ENCODE results near the gene TRIM33. TPM values are rescaled to one million over a fixed set of nuclear protein-coding genes. Genes with fewer than 3 reads are reported as not detected.

The TRIM33 gene
- total RNA-seq, 1 experiment from 2014 or later: 41.2 TPM

DNA sequence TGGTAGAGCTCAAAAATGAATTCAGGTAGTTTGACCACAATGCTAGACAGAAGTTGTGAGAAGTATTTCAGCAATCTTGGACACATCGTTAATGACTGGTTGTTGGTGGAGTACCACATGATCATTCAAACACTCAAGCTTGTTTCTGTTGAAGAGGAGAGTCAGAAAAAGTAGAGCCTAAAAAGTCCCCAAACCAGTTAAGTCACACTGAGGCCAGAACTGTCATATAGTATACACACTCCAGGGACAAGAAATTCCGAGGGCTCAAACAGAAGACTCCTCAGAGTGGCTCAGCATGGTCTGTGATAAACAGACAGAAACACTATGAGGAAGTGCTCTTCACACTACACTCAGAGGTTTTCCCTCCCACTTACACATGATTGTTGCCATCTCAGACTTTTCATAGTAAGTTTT is 5.8 kb downstream of the TRIM33 start:
- intact Hi-C loops (cut with micrococcal nuclease): no loop called here
- CTCF ChIA-PET: no interaction called here

More for the DNA sequence above, 5.8 kb downstream of the TRIM33 start:
- Histone ChIP-seq H3K9ac (ENCODE audit: low read length) (no peak overlapping the region), H3K4me1 (ENCODE audit: control insufficient read depth in 1 of 2, insufficient read depth in 2 of 2, low read length in 2 of 2) (peaks cover 4 to 17% of the 10 kb centered on the region in 2 experiments; a peak in 2 of 4 replicates), H3K4me2 (ENCODE audit: low read length) (no peak overlapping the region), H3K79me2 (ENCODE audit: insufficient read depth, low read length) (peaks cover 99% of the 10 kb centered on the region), H3K27ac (ENCODE audit: low read depth, low read length) (no peak overlapping the region), H3K9me3 (ENCODE audit: control insufficient read depth in 1 of 2, insufficient read depth in 1 of 2, low read depth in 1 of 2, low read length in 2 of 2) (no peaks in the 10 kb centered on the region), H4K20me1 (ENCODE audit: insufficient read depth) (peaks cover 8% of the 10 kb centered on the region; the same call in 1 of the 2 replicates), H3K36me3 (ENCODE audit: control insufficient read depth in 1 of 2, insufficient read depth in 2 of 2, low read length in 2 of 2) (peaks cover 9% of the 10 kb centered on the region in 2 experiments; a peak in 2 of 4 replicates), H3K9me2 (ENCODE audit: insufficient read depth) (no peaks in the 10 kb centered on the region), H3K4me3 (replicated peaks in 1 of 2; ENCODE audit: low read depth in 1 of 2, low read length in 2 of 2) (no peak overlapping the region), H3K27me3 (ENCODE audit: insufficient read depth, low read length) (no peaks in the 10 kb centered on the region), H2AFZ (ENCODE audit: low read depth, low read length, poor library complexity, severe bottlenecking) (no peak overlapping the region)
- no peak for TF ChIP-seq EZH2phosphoT487 (IDR thresholded peaks at IDR 0.05; ENCODE audit: borderline replicate concordance)
- TF ChIP-seq EGR1 (IDR thresholded peaks at IDR 0.05; ENCODE audit: low read depth): no peak
- TF ChIP-seq RAD21 (IDR thresholded peaks at IDR 0.05; ENCODE audit: low read depth): no peak
- no peak for TF ChIP-seq JUND (IDR thresholded peaks at IDR 0.05)
- TF ChIP-seq, protein P1, sequence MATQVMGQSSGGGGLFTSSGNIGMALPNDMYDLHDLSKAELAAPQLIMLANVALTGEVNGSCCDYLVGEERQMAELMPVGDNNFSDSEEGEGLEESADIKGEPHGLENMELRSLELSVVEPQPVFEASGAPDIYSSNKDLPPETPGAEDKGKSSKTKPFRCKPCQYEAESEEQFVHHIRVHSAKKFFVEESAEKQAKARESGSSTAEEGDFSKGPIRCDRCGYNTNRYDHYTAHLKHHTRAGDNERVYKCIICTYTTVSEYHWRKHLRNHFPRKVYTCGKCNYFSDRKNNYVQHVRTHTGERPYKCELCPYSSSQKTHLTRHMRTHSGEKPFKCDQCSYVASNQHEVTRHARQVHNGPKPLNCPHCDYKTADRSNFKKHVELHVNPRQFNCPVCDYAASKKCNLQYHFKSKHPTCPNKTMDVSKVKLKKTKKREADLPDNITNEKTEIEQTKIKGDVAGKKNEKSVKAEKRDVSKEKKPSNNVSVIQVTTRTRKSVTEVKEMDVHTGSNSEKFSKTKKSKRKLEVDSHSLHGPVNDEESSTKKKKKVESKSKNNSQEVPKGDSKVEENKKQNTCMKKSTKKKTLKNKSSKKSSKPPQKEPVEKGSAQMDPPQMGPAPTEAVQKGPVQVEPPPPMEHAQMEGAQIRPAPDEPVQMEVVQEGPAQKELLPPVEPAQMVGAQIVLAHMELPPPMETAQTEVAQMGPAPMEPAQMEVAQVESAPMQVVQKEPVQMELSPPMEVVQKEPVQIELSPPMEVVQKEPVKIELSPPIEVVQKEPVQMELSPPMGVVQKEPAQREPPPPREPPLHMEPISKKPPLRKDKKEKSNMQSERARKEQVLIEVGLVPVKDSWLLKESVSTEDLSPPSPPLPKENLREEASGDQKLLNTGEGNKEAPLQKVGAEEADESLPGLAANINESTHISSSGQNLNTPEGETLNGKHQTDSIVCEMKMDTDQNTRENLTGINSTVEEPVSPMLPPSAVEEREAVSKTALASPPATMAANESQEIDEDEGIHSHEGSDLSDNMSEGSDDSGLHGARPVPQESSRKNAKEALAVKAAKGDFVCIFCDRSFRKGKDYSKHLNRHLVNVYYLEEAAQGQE (IDR thresholded peaks at IDR 0.05; ENCODE audit: low read depth): no peak
- ATAC-seq (no peak), DNase-seq (ENCODE audit: low read depth, low spot score) (no peak)
- POLR2A ChIA-PET: no interaction called here
- BruUV-seq (replicated peaks): no TSS peak
- RAD21 ChIA-PET (ENCODE audit: low non-redundant PET in 1 of 2, low total read pairs in 2 of 2, uncharacterized antibody in 2 of 2, unreplicated experiment in 2 of 2): no interaction called here
